Gastrocnemius medialis (tissue), 4 donors: Measurements from ENCODE around the gene NCKAP1.

Experiments used
- CTCF ChIP-seq, 5 experiments: fragments of 450-650 bp in 3 of 5; fragments of 200-600 bp in 2 of 5; sonication (generic) in 2 of 5; IDR thresholded peaks in 4 of 5; conservative IDR thresholded peaks in 1 of 5; 1 replicate in 4 of 5; 2 replicates in 1 of 5; pipeline ENCODE4 v1.5.1; 2016 to 2019; ENCODE audit warnings: antibody characterized with exemption in 5 of 5, mild to moderate bottlenecking in 3 of 5, moderate library complexity in 3 of 5
- POLR2A ChIP-seq, 2 donors: fragments of 450-650 bp; IDR thresholded peaks; one replicate each; pipeline ENCODE4 v1.6.1; 2017; ENCODE audit warnings: antibody characterized with exemption in 2 of 2, mild to moderate bottlenecking in 2 of 2, moderate library complexity in 2 of 2

GRCh38 chr2:182994228-182994912, 43.9 kb downstream of the NCKAP1 start:
- TF ChIP-seq POLR2A (IDR thresholded peaks at IDR 0.05), result no peak
- no peak for TF ChIP-seq CTCF (IDR thresholded peaks at IDR 0.05 in 4 of 5, conservative IDR thresholded peaks at IDR 0.05 in 1 of 5)
